HG02610 (cell line): ENCODE data around the gene HOXA6.

Source experiments
- ATAC-seq: cut with Tn5 transposase; IDR thresholded peaks from one replicate; pipeline ENCODE4 v1.9.1; 2021; ENCODE audit warnings: mild to moderate bottlenecking, moderate library complexity; ENCODE audit not compliant: unreplicated experiment

HOXA6 gene

DNA sequence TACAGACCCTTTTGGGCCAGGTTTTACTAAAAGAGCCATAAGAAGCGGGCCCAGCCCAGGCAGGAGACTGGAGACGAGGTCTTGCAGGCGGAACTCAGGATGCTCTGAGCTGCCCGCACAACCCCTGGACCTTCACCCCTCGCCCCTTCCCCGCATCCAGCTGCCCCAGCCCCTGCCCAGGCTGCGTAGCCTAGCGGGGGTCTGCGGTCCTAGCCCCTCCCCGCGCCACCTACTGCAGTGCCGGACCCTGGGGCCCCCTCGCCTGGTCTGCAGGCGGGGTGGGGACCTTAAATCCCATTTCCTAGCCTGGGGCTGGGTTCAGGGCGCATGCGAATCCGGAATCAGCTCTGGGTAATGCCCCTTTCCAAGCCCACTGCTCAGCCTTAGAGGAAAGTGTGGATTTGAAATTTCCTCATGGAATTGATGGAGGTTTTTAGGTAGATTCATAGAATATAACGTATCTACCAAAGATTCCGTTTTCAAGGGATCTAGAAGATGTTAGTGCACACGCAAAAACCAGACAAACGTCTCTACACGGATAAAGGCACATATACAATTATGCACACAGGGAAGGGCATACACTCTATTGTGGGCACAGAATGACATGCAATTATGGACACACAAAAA is 5.4 kb upstream of the HOXA6 start:
- ATAC-seq = no peak

DNA sequence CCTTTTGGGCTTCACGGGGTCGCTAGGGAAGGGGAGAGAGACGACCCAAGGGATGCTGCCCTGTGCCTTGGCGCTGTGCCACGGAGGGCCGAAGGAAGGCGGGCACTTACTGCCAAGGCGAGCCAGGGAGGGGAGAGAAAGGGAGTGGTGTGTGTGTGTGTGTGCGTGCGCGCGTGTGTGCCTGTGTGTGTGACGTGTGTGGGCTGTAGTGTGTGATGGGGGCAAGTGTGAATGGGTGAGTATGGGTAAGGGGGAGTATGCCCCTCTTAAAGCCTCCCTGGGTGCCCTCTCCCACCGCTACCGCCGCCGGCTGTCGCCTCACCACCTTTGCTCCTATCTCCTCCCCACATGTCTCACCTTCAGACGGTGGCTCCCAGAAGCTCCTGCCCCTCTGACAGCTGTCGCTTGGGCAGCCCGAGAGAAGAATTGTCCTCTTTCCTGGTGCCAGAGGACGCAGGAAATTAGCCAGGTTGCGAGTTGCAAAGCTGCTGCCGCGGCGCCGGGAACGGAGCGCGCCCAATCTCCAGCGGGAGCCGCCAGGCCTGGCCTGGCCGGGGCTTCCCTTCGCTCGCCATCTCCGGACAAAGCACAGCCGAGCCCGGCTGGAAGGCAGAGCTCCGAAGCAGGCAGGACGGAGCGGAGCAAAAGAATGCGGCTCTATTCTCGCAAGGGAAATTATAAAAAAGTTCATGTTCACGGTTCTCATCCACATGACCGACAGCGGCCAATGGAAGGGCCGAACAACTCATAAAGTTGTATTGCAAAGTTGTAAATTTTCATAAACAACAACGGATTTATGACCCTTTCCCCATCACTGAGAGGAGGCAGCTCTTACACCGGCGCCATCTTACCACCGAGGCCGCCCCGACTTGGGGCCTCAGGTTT is 4.6 kb upstream of the HOXA6 start, which contains the start of gene HOXA3:
HOXA3 (minus strand) TSS at position 653 of the 885 bp plus-strand sequence. CDS start 41,943 bp downstream, outside the sequence.
- no peak for ATAC-seq

DNA sequence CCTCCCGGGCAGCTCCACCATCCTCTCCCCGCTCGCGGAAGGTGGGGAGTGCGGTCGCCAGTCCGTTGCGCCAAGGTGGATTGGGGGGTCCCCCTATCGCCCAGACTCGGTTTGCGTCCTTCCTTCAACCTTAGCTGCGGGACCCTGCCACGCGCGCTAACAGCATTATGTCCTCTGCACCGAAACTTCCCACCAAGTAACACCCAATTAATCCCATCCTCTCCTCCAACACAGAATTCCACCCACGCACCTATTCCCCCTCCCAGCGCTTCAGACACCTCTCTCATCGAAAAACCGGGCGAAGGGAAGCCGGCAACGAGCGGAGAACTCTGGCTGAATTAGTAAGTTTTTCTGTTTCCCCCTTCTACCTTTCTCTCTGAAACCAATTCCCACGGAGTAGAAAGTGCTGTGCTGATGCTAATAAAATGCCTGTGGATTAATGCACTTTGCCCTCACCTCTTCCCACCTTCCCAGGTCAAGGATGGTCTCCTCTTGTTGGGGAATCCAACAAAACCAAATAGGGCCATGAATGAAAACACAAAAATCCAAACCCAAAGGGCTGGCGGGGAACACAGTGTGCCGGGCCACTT is 3.9 kb upstream of the HOXA6 start:
- no peak for ATAC-seq

DNA sequence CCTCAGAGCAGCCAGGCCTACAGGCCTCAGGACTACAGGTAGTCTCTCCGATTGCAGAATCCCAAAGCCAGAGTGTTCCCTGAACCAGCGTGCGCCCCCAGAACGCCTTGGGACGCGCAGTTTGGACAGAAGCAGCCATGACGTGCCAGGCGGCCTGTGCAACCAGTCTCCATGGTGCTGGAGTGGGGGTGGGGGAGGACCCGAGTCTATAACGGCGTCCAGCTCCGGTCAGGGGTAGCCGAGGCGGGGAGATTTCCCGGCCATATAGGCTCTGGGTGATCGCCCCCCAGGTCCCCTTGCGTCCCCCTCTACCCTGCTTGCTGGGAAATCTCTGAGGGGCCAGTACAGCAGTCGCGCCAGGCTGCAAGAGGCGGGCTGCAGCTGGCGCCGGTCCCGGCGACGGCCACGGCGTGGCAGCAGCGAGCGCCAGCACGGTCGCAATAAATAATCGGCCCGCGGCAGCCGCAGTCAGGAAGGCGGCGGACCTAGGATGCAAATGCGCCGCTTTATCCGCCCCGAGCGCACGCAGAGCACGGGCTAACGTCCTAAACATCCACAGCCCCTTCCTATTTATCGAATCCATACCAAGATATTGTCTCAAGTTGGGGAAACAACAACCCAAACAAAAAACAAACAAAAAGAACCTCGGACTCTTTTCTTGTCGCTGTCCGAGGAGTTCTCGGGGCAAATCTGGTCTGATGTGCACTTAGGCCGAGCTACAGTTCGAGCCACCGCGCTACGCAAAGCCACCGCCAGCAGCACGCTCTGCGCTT is 3.2 kb upstream of the HOXA6 start:
- peak; percentile 76 for ATAC-seq

- no peak for ATAC-seq
Measured at GRCh38 chr7:27149842-27150567, 2.4 kb upstream of the HOXA6 start.

- ATAC-seq = no peak
Measured at GRCh38 chr7:27148756-27149641, 1.4 kb upstream of the HOXA6 start.

DNA sequence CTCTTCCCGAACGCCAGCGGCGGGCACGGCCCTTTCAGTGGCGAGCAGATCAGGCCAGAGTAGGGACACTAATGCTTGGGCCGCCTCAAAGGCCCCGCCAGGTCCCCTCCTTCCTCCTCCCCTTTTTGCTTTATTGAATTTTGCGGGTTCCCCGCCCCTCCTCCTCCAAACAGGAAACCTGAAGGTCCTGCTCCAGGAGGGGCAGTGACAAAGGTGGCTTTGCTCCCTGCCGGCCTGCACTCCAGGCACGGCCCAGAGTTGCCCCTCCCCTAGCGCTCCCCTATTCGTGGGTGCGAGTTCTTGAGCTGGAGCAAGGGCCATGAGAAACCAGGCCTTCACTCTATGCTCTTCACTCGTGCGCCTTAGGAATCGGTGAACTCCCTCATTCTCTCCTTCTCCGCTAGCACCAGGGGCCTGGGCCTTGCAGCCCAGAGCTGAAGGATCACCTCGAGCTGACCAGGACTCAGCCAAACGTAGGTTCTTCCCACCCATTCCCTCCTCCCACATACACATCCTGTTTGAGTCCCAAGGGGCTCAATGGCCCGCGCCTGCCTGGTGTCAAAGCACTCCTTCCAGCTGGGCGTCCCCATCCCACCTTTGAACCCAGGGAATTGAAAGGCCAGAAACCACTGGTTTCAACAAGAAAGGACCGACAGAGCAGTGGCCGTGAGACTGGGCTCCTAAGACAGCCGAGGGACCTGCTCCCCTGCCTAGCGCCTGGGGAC is 619 bp upstream of the HOXA6 start:
- ATAC-seq = no peak

DNA sequence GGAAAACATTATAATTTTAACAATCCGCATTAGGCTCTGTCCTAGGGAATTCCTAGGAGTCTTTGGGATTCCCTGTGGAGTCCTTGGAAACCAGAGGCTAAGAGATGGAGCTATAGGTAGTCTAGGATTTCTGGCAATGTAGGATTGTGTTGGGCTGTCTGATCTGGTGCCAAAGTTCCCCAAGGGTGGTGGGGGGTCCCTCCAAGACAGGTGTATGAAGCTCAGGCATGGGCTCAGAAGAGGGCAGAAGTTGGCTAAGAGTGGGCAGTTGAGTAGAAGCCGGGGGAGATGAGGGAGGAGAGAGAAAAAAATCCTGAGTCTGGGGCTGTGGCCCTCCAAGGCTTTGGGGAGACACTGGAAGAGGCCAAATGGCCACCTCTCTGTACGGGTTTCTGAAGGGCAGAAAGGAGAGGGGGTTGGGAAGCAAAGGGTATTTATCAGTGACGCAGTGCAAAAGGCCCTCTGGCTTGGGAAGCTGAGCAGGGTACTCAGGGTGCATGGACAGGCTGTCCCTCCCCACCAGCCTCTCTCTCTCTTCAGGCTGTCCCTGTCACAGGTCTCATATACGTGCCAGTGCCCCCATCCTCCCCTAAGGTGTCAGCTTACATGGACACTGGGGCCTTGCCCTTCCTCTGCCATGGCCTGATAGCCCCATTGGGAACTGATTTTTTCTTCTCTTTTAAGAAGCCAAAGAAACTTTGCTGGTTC is 929 bp downstream of the HOXA6 start:
- no peak for ATAC-seq

DNA sequence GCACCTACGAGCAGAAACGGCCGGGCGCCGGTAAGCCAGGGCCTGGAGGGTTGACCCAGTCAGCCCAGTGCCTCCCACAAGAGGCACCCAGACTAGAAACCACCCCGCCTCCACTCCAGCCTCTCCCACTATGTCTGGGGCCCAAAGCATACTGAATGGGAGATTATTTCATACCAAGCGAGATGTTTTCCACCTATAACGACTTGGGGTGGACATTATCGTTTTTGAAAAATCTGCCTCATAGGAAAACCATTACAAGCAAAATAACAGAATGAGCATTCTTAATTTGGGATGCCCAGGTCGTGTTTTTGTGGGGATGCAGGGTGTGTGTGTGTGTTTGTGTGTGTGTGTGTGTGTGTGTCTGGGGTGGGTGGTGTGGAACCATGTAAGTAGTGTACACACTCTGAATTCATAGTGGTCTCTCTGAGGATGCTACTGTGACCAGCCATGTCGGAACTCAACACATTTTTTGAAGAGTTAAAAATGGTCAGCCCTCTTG is 1.6 kb downstream of the HOXA6 start:
- no peak for ATAC-seq

- ATAC-seq = no peak
Measured at GRCh38 chr7:27145165-27145913, 2.2 kb downstream of the HOXA6 start.

DNA sequence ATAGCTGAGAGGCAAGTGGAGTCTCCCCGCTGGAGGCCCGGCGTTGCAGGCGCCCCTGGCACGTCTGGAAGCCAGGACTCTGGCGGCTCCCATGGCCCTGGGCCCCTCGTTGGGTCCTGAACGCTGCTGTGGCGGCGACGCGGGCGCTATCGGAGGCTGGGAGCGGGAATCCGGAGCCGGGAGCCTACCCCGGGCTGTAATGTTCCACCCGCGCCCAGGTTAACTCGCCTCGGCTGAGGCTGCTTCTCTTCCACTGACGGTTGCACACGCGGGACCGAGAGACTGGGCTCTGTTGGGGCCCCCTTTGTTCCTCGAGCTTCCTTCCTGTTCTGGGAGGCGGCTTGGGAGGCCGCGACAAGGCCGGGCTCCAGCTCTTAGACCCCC is 2.8 kb downstream of the HOXA6 start:
- no peak for ATAC-seq

GRCh38 chr7:27143950-27144780 is 3.4 kb downstream of the HOXA6 start:
- ATAC-seq = no peak

GRCh38 chr7:27143023-27143949 is 4.3 kb downstream of the HOXA6 start, which contains the start of gene HOXA5:
Gene HOXA5, minus strand, starts transcription at chr7:27143681. Its CDS starts 74 bp downstream, at chr7:27143607.
- no peak for ATAC-seq

DNA sequence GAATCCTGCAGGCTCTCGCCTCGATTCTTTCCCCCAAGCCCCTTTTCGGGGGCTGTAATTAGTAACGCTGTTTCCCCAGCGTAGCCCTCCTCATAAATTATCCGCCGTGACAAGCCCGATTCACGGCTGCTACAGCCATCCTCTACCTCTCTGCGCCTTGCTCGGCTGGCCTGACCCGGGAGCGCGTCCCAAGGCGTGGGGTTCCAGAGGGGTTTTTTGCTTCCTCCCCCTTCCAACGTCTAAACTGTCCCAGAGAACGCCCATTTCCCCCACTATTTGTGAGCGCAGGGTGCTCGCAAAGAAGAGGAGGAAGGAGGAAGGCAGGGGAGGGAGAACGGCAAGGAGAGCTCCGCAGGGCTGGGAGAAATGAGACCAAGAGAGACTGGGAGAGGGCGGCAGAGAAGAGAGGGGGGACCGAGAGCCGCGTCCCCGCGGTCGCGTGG is 5.0 kb downstream of the HOXA6 start:
- no peak for ATAC-seq

GRCh38 chr7:27141923-27142579 is 5.5 kb downstream of the HOXA6 start:
- ATAC-seq = no peak
